ENCODE data around the gene KRTAP20-3.

KRTAP20-3 gene

GRCh38 chr21:30668776-30669175 is 26.1 kb downstream of the KRTAP20-3 start:
- no peaks in the 10 kb centered on the region for H3K4me1 ChIP-seq (ENCODE audit: insufficient read depth, low read length)
- H3K9ac ChIP-seq (ENCODE audit: low read depth, low read length): no peak overlapping the region
- H3K36me3 ChIP-seq (ENCODE audit: insufficient read depth, low read length): no peaks in the 10 kb centered on the region
- H3K4me3 ChIP-seq (ENCODE audit: low read depth in 1 of 2, low read length in 2 of 2): no peak overlapping the region
- H2AFZ ChIP-seq (ENCODE audit: low read depth, low read length): no peak overlapping the region
- no peaks in the 10 kb centered on the region for H3K79me2 ChIP-seq (ENCODE audit: insufficient read depth, low read length)
- DNase-seq (no peak), ATAC-seq (ENCODE audit: insufficient read depth, low read depth) (no peak)
- no peaks in the 10 kb centered on the region for H3K9me3 ChIP-seq (ENCODE audit: insufficient read depth, low read length, severe bottlenecking)
- no peak overlapping the region for H3K27ac ChIP-seq (ENCODE audit: low read length)
- no peaks in the 10 kb centered on the region for H3K27me3 ChIP-seq (ENCODE audit: insufficient read depth, low read length, poor library complexity)
- TF ChIP-seq EZH2 (IDR thresholded peaks at IDR 0.05; ENCODE audit: borderline replicate concordance, low read depth, low read length, severe bottlenecking): no peak
- no peak for TF ChIP-seq CTCF (IDR thresholded peaks at IDR 0.05; ENCODE audit: borderline replicate concordance, extremely low read depth, low read length, poor library complexity, severe bottlenecking)
- no peak overlapping the region for H3K4me2 ChIP-seq (ENCODE audit: insufficient read depth, low read length)
- H4K20me1 ChIP-seq (ENCODE audit: insufficient read depth, low read length): no peaks in the 10 kb centered on the region

GRCh38 chr21:30672985-30673650 is 30.5 kb downstream of the KRTAP20-3 start:
- no peak for ATAC-seq (ENCODE audit: insufficient read depth, low read depth)

GRCh38 chr21:30674312-30674711 is 31.6 kb downstream of the KRTAP20-3 start:
- H3K4me3 ChIP-seq (ENCODE audit: low read depth in 1 of 2, low read length in 2 of 2): no peak overlapping the region
- no peaks in the 10 kb centered on the region for H3K9me3 ChIP-seq (ENCODE audit: insufficient read depth, low read length, severe bottlenecking)
- no peak overlapping the region for H2AFZ ChIP-seq (ENCODE audit: low read depth, low read length)
- ATAC-seq (ENCODE audit: insufficient read depth, low read depth) (no peak), DNase-seq (no peak)
- H3K79me2 ChIP-seq (ENCODE audit: insufficient read depth, low read length): no peaks in the 10 kb centered on the region
- no peak overlapping the region for H3K4me2 ChIP-seq (ENCODE audit: insufficient read depth, low read length)
- no peaks in the 10 kb centered on the region for H3K4me1 ChIP-seq (ENCODE audit: insufficient read depth, low read length)
- H4K20me1 ChIP-seq (ENCODE audit: insufficient read depth, low read length): no peaks in the 10 kb centered on the region
- no peak overlapping the region for H3K9ac ChIP-seq (ENCODE audit: low read depth, low read length)
- TF ChIP-seq CTCF (IDR thresholded peaks at IDR 0.05; ENCODE audit: borderline replicate concordance, extremely low read depth, low read length, poor library complexity, severe bottlenecking): no peak
- no peak for TF ChIP-seq EZH2 (IDR thresholded peaks at IDR 0.05; ENCODE audit: borderline replicate concordance, low read depth, low read length, severe bottlenecking)
- no peaks in the 10 kb centered on the region for H3K27me3 ChIP-seq (ENCODE audit: insufficient read depth, low read length, poor library complexity)
- H3K27ac ChIP-seq (ENCODE audit: low read length): no peak overlapping the region
- H3K36me3 ChIP-seq (ENCODE audit: insufficient read depth, low read length): no peaks in the 10 kb centered on the region

More at GRCh38 chr21:30672985-30673650, 30.5 kb downstream of the KRTAP20-3 start:
- no peaks in the 10 kb centered on the region for H3K79me2 ChIP-seq (ENCODE audit: insufficient read depth, low read length)
- TF ChIP-seq EZH2 (IDR thresholded peaks at IDR 0.05; ENCODE audit: borderline replicate concordance, low read depth, low read length, severe bottlenecking) (no peak), CTCF (IDR thresholded peaks at IDR 0.05; ENCODE audit: borderline replicate concordance, extremely low read depth, low read length, poor library complexity, severe bottlenecking) (no peak)
- H3K36me3 ChIP-seq (ENCODE audit: insufficient read depth, low read length): no peaks in the 10 kb centered on the region
- H3K9me3 ChIP-seq (ENCODE audit: insufficient read depth, low read length, severe bottlenecking): no peaks in the 10 kb centered on the region
- H3K27me3 ChIP-seq (ENCODE audit: insufficient read depth, low read length, poor library complexity): no peaks in the 10 kb centered on the region
- H3K4me2 ChIP-seq (ENCODE audit: insufficient read depth, low read length): no peak overlapping the region
- H4K20me1 ChIP-seq (ENCODE audit: insufficient read depth, low read length): no peaks in the 10 kb centered on the region
- H3K4me3 ChIP-seq (ENCODE audit: low read depth in 1 of 2, low read length in 2 of 2): no peak overlapping the region
- no peaks in the 10 kb centered on the region for H3K4me1 ChIP-seq (ENCODE audit: insufficient read depth, low read length)
- H2AFZ ChIP-seq (ENCODE audit: low read depth, low read length): no peak overlapping the region
- no peak for DNase-seq
- no peak overlapping the region for H3K9ac ChIP-seq (ENCODE audit: low read depth, low read length)
- H3K27ac ChIP-seq (ENCODE audit: low read length): no peak overlapping the region

Data from DND-41 (cell line).